SU-DHL-6 (cell line): ENCODE results near the gene AADACL4.

Experiments used
- EZH2phosphoT487 ChIP-seq: fragments of 200-600 bp; sonication (generic), shearing (Covaris generic); conservative IDR thresholded peaks from 2 replicates; pipeline ENCODE4 v1.6.1; 2018; ENCODE audit warnings: mild to moderate bottlenecking, antibody characterized with exemption, low read length, moderate library complexity, mixed read lengths
- TF ChIP-seq, protein P1 (sequence below): fragments of 200-600 bp; sonication (generic); IDR thresholded peaks from one replicate; pipeline ENCODE4 v1.5.1; 2017; ENCODE audit warnings: antibody characterized with exemption, mild to moderate bottlenecking, low read length, moderate library complexity; ENCODE audit not compliant: insufficient read depth, poor library complexity, severe bottlenecking

- TF ChIP-seq, protein P1, sequence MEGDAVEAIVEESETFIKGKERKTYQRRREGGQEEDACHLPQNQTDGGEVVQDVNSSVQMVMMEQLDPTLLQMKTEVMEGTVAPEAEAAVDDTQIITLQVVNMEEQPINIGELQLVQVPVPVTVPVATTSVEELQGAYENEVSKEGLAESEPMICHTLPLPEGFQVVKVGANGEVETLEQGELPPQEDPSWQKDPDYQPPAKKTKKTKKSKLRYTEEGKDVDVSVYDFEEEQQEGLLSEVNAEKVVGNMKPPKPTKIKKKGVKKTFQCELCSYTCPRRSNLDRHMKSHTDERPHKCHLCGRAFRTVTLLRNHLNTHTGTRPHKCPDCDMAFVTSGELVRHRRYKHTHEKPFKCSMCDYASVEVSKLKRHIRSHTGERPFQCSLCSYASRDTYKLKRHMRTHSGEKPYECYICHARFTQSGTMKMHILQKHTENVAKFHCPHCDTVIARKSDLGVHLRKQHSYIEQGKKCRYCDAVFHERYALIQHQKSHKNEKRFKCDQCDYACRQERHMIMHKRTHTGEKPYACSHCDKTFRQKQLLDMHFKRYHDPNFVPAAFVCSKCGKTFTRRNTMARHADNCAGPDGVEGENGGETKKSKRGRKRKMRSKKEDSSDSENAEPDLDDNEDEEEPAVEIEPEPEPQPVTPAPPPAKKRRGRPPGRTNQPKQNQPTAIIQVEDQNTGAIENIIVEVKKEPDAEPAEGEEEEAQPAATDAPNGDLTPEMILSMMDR = no peak
- no peak for TF ChIP-seq EZH2phosphoT487
These were observed 23.0 kb upstream of the AADACL4 start for GRCh38 chr1:12620931-12621330.
